Measurements from ENCODE around the gene ANO2. TPM values are rescaled to one million over a fixed set of nuclear protein-coding genes. Genes with fewer than 3 reads are reported as not detected.

ANO2 gene
- total and polyA plus RNA-seq, 2 donors (not counting 3 experiments of a cell fraction or from before 2014, with no cell fraction given), result 15.4 to 65.0 TPM

GRCh38 chr12:5518584-5519365 lies 426.3 kb downstream of the ANO2 start:
- no peak overlapping the region for H3K4me2 ChIP-seq (ENCODE audit: insufficient read depth, low read length)
- no peaks in the 10 kb centered on the region for H3K9me3 ChIP-seq (replicated peaks; ENCODE audit: control insufficient read depth, insufficient read depth, low read length)
- intact Hi-C loops (cut with micrococcal nuclease) (no loop called here), dilution Hi-C loops (cut with MboI; ENCODE audit: extremely low pct_ligation_motif_present, low sequenced_read_pairs) (no loop called here)
- FAIRE-seq, result no peak
- no peaks in the 10 kb centered on the region for H3K79me2 ChIP-seq (ENCODE audit: control insufficient read depth, insufficient read depth, low read length)
- no peaks in the 10 kb centered on the region for H4K20me1 ChIP-seq (replicated peaks; ENCODE audit: control insufficient read depth, extremely low read depth, insufficient read depth, low read length)
- POLR2A ChIA-PET, result no interaction called here
- BruUV-seq (replicated peaks), result no TSS peak
- H3K27me3 ChIP-seq (ENCODE audit: control insufficient read depth in 2 of 2, insufficient read depth in 2 of 2, low read length in 2 of 2), result no peaks in the 10 kb centered on the region
- CTCF ChIA-PET, result interaction anchor here (1.5 kb wide), 1 partner anchor 130 kb away, joined by 4 read pairs; no protein-coding TSS in a partner anchor
- H3K4me1 ChIP-seq (ENCODE audit: control insufficient read depth, extremely low read depth, insufficient read depth, low read length), result no peaks in the 10 kb centered on the region
- H3K4me3 ChIP-seq (replicated peaks in 1 of 3; ENCODE audit: insufficient read depth in 1 of 3, low read depth in 1 of 3, low read length in 3 of 3), result no peak overlapping the region
- H3K36me3 ChIP-seq (ENCODE audit: control insufficient read depth in 2 of 2, extremely low read depth in 1 of 2, insufficient read depth in 2 of 2, low read length in 2 of 2), result no peaks in the 10 kb centered on the region
- TF ChIP-seq MYC (IDR thresholded peaks at IDR 0.05; ENCODE audit: low read depth, low read length), result no peak
- TF ChIP-seq FOS (IDR thresholded peaks at IDR 0.05; ENCODE audit: borderline replicate concordance, insufficient read depth, low read length), result no peak
- TF ChIP-seq EZH2 (IDR thresholded peaks at IDR 0.05; ENCODE audit: borderline replicate concordance, low read depth, low read length, severe bottlenecking), result no peak
- no peak for TF ChIP-seq CTCF (IDR thresholded peaks at IDR 0.05; ENCODE audit: extremely low read depth in 1 of 2, insufficient read depth in 1 of 2, low read depth in 1 of 2, low read length in 2 of 2)
- TF ChIP-seq GATA2 (IDR thresholded peaks at IDR 0.05; ENCODE audit: insufficient read depth, insufficient read length, low read depth, low read length), result no peak
- TF ChIP-seq MAX (IDR thresholded peaks at IDR 0.05; ENCODE audit: insufficient read depth, insufficient read length), result no peak
- no peak for TF ChIP-seq POLR2AphosphoS5 (IDR thresholded peaks at IDR 0.05; ENCODE audit: insufficient read depth, low read depth, low read length)
- no peak for TF ChIP-seq JUN (IDR thresholded peaks at IDR 0.05; ENCODE audit: borderline replicate concordance, insufficient read depth, insufficient read length, low read depth)
- TF ChIP-seq POLR2A (IDR thresholded peaks at IDR 0.05; ENCODE audit: low read depth, low read length), result no peak
- DNase-seq (ENCODE audit: low read depth, low spot score), result no peak
- no peaks in the 10 kb centered on the region for H3K9me1 ChIP-seq (replicated peaks; ENCODE audit: control insufficient read depth, extremely low read depth, insufficient read depth, low read length)
- H3K27ac ChIP-seq (ENCODE audit: insufficient read depth, low read depth, low read length), result no peak overlapping the region
- H2AFZ ChIP-seq (ENCODE audit: low read depth, low read length), result no peak overlapping the region
- H3K9ac ChIP-seq (replicated peaks; ENCODE audit: extremely low read depth, insufficient read depth, low read length), result no peak overlapping the region
